Measurements from ENCODE around the gene CACNB2.

- TF ChIP-seq POLR2A (IDR thresholded peaks at IDR 0.05) (no peak), CTCF (IDR thresholded peaks at IDR 0.05) (no peak), POLR2AphosphoS5 (IDR thresholded peaks at IDR 0.05) (no peak)
Measured at GRCh38 chr10:18334116-18334867, 194.1 kb downstream of the CACNB2 start.

All from prostate gland (tissue), 2 donors.